Suprapubic skin (tissue), 3 donors: ENCODE data around the gene ARHGAP10.

Experiments
- EP300 ChIP-seq: sonication (generic); formaldehyde crosslinking; IDR thresholded peaks from one replicate; pipeline ENCODE4 v1.6.1; 2017; ENCODE audit warnings: antibody characterized with exemption
- POLR2A ChIP-seq, 2 donors: fragments of 450-650 bp; IDR thresholded peaks; one replicate each; pipeline ENCODE4 v1.6.1; 2017; ENCODE audit warnings: antibody characterized with exemption in 2 of 2, mild to moderate bottlenecking in 2 of 2, moderate library complexity in 2 of 2
- TF ChIP-seq, protein P1 (sequence below), 2 donors: fragments of 200-600 bp in 1 of 2; fragments of 450-650 bp in 1 of 2; sonication (generic) in 1 of 2; IDR thresholded peaks; one replicate each; pipeline ENCODE4 v1.5.1; 2016 to 2019; ENCODE audit warnings: antibody characterized with exemption in 2 of 2, mild to moderate bottlenecking in 1 of 2, moderate library complexity in 1 of 2

DNA sequence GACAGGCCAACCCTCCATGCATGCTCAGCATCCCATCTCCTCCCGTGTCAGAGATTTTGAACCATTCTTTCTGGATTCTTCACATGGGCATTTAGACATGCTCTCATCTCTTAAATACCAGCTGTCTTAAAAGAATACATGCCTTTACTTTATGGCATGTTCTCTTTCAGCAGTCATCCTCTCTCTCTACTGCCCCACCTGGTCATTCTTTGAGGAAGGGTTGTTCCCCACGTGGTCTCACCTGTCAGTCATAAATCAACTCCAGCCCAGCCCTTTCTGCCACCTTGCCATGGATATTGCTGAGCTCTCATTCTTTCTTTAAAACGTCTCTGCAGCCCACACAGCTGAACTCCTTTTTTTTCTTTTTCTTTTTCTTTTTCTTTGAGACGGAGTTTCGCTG is 111.3 kb downstream of the ARHGAP10 start:
- TF ChIP-seq, protein P1, sequence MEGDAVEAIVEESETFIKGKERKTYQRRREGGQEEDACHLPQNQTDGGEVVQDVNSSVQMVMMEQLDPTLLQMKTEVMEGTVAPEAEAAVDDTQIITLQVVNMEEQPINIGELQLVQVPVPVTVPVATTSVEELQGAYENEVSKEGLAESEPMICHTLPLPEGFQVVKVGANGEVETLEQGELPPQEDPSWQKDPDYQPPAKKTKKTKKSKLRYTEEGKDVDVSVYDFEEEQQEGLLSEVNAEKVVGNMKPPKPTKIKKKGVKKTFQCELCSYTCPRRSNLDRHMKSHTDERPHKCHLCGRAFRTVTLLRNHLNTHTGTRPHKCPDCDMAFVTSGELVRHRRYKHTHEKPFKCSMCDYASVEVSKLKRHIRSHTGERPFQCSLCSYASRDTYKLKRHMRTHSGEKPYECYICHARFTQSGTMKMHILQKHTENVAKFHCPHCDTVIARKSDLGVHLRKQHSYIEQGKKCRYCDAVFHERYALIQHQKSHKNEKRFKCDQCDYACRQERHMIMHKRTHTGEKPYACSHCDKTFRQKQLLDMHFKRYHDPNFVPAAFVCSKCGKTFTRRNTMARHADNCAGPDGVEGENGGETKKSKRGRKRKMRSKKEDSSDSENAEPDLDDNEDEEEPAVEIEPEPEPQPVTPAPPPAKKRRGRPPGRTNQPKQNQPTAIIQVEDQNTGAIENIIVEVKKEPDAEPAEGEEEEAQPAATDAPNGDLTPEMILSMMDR (IDR thresholded peaks at IDR 0.05), result no peak
- TF ChIP-seq POLR2A (IDR thresholded peaks at IDR 0.05) (no peak), EP300 (no peak)
